Measurements from ENCODE around the gene STK40.

- TF ChIP-seq ZNF274 (IDR thresholded peaks at IDR 0.05; ENCODE audit: low read depth, low read length) (no peak), SUZ12 (IDR thresholded peaks at IDR 0.05; ENCODE audit: extremely low read depth, insufficient read depth, insufficient read length) (no peak), YY1 (IDR thresholded peaks at IDR 0.05; ENCODE audit: insufficient read depth, insufficient read length) (no peak)
These were observed 78.7 kb downstream of the STK40 start for GRCh38 chr1:36306902-36307456.
